ENCODE data around the gene HSD17B4.

DNA sequence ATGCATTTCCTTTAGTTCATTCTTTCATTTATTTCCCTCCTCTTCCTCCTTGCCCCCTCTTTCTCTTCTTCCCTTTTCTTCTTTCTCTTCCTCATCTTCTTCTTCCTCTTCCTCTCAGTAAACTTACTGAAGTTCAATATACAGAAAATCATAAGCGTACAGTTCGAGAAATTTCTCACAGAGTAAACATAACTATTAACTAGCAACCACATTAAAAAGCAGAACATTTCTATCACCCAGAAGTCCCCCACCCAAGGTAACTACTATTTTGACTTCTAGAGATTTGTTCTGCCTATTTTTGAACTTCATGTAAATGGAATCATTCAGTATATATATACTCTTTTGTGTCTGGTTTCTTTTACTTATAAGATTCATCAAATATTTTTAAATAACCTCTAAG, 48.3 kb upstream of the HSD17B4 start:
- TF ChIP-seq, protein P1, sequence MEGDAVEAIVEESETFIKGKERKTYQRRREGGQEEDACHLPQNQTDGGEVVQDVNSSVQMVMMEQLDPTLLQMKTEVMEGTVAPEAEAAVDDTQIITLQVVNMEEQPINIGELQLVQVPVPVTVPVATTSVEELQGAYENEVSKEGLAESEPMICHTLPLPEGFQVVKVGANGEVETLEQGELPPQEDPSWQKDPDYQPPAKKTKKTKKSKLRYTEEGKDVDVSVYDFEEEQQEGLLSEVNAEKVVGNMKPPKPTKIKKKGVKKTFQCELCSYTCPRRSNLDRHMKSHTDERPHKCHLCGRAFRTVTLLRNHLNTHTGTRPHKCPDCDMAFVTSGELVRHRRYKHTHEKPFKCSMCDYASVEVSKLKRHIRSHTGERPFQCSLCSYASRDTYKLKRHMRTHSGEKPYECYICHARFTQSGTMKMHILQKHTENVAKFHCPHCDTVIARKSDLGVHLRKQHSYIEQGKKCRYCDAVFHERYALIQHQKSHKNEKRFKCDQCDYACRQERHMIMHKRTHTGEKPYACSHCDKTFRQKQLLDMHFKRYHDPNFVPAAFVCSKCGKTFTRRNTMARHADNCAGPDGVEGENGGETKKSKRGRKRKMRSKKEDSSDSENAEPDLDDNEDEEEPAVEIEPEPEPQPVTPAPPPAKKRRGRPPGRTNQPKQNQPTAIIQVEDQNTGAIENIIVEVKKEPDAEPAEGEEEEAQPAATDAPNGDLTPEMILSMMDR (IDR thresholded peaks at IDR 0.05) = no peak
- no peak for TF ChIP-seq POLR2A (IDR thresholded peaks at IDR 0.05)

Measured in Peyer's patch (tissue), 4 donors.